ENCODE data around the gene MUC20.

GRCh38 chr3:195698325-195698646 is 22.5 kb upstream of the MUC20 start:
- TF ChIP-seq CTCF (IDR thresholded peaks at IDR 0.05) (no peak), POLR2A (IDR thresholded peaks at IDR 0.05) (no peak)

All from testis (tissue), 2 donors.